ENCODE measurements around the gene SCYGR7. TPM values are rescaled to one million over a fixed set of nuclear protein-coding genes. Genes with fewer than 3 reads are reported as not detected.
A peak's percentile ranks its signal among the peaks of the same experiment; 100 is the strongest.

SCYGR7 gene
- polyA plus RNA-seq (2013, experiment 1 of 2) = not detected
- not detected for polyA plus RNA-seq (2013, experiment 2 of 2)

GRCh38 chr2:227728035-227728434, at the start of gene SCYGR7:
SCYGR7 (plus strand) TSS chr2:227728335; CDS start chr2:227728335, 0 bp downstream.
- Histone ChIP-seq H3K36me3 (ENCODE audit: control insufficient read depth, insufficient read depth, low read length) (no peaks in the 10 kb centered on the region), H3K27ac (ENCODE audit: low read depth, low read length, severe bottlenecking) (no peak within 1 kb of the TSS), H3K4me3 (ENCODE audit: extremely low read depth, insufficient read depth, low read length, poor library complexity, severe bottlenecking) (no peak within 1 kb of the TSS), H3K9me3 (ENCODE audit: control insufficient read depth, low read length) (no peaks in the 10 kb centered on the region), H3K4me1 (ENCODE audit: control insufficient read depth, insufficient read depth, low read length, poor library complexity, severe bottlenecking) (peaks cover 3% of the 10 kb centered on the region)
- WGBS, 2 experiments (ENCODE audit: insufficient coverage in 2 of 2) = no CpG with 5 or more reads among the region's 5 CpGs

- Histone ChIP-seq H3K9me3 (ENCODE audit: control insufficient read depth, low read length) (no peaks in the 10 kb centered on the region), H3K27ac (ENCODE audit: low read depth, low read length, severe bottlenecking) (no peak overlapping the region), H3K4me1 (ENCODE audit: control insufficient read depth, insufficient read depth, low read length, poor library complexity, severe bottlenecking) (no peaks in the 10 kb centered on the region), H3K36me3 (ENCODE audit: control insufficient read depth, insufficient read depth, low read length) (no peaks in the 10 kb centered on the region), H3K4me3 (ENCODE audit: extremely low read depth, insufficient read depth, low read length, poor library complexity, severe bottlenecking) (no peak overlapping the region)
- 84 to 93% methylated on average over 3 of the region's 5 CpGs for whole genome bisulfite sequencing, 2 experiments (ENCODE audit: insufficient coverage in 2 of 2)
These were observed 43.9 kb upstream of the SCYGR7 start for GRCh38 chr2:227684258-227684657.

- H3K4me1 ChIP-seq (ENCODE audit: control insufficient read depth, insufficient read depth, low read length, poor library complexity, severe bottlenecking) = no peaks in the 10 kb centered on the region
- 80% methylated on average over 1 of the region's 3 CpGs for WGBS, 2 experiments (ENCODE audit: insufficient coverage in 2 of 2)
- no peak overlapping the region for H3K27ac ChIP-seq (ENCODE audit: low read depth, low read length, severe bottlenecking)
- no peaks in the 10 kb centered on the region for H3K9me3 ChIP-seq (ENCODE audit: control insufficient read depth, low read length)
- H3K36me3 ChIP-seq (ENCODE audit: control insufficient read depth, insufficient read depth, low read length) = no peaks in the 10 kb centered on the region
- no peak overlapping the region for H3K4me3 ChIP-seq (ENCODE audit: extremely low read depth, insufficient read depth, low read length, poor library complexity, severe bottlenecking)
These were observed 40.9 kb upstream of the SCYGR7 start for GRCh38 chr2:227687189-227687588.

- Histone ChIP-seq H3K4me3 (ENCODE audit: extremely low read depth, insufficient read depth, low read length, poor library complexity, severe bottlenecking) (no peak overlapping the region), H3K27ac (ENCODE audit: low read depth, low read length, severe bottlenecking) (no peak overlapping the region), H3K4me1 (ENCODE audit: control insufficient read depth, insufficient read depth, low read length, poor library complexity, severe bottlenecking) (no peaks in the 10 kb centered on the region), H3K9me3 (ENCODE audit: control insufficient read depth, low read length) (no peaks in the 10 kb centered on the region), H3K36me3 (ENCODE audit: control insufficient read depth, insufficient read depth, low read length) (no peaks in the 10 kb centered on the region)
- no CpG with 5 or more reads among the region's 2 CpGs for WGBS, 2 experiments (ENCODE audit: insufficient coverage in 2 of 2)
These were observed 31.0 kb upstream of the SCYGR7 start for GRCh38 chr2:227696990-227697679.

- Histone ChIP-seq H3K4me3 (ENCODE audit: extremely low read depth, insufficient read depth, low read length, poor library complexity, severe bottlenecking) (no peak overlapping the region), H3K36me3 (ENCODE audit: control insufficient read depth, insufficient read depth, low read length) (no peaks in the 10 kb centered on the region), H3K9me3 (ENCODE audit: control insufficient read depth, low read length) (no peaks in the 10 kb centered on the region), H3K4me1 (ENCODE audit: control insufficient read depth, insufficient read depth, low read length, poor library complexity, severe bottlenecking) (peaks cover 4% of the 10 kb centered on the region), H3K27ac (ENCODE audit: low read depth, low read length, severe bottlenecking) (no peak overlapping the region)
- no CpG with 5 or more reads among the region's 3 CpGs for WGBS, 2 experiments (ENCODE audit: insufficient coverage in 2 of 2)
These were observed 26.6 kb upstream of the SCYGR7 start for GRCh38 chr2:227701556-227701955.

GRCh38 chr2:227703280-227703732, 24.8 kb upstream of the SCYGR7 start:
- no peak overlapping the region for H3K4me3 ChIP-seq (ENCODE audit: extremely low read depth, insufficient read depth, low read length, poor library complexity, severe bottlenecking)
- H3K36me3 ChIP-seq (ENCODE audit: control insufficient read depth, insufficient read depth, low read length) = no peaks in the 10 kb centered on the region
- peak overlapping the region; percentile 16 for H3K27ac ChIP-seq (ENCODE audit: low read depth, low read length, severe bottlenecking)
- 70 to 71% methylated on average over 1 to 2 of the region's 4 CpGs for WGBS, 2 experiments (ENCODE audit: insufficient coverage in 2 of 2)
- H3K9me3 ChIP-seq (ENCODE audit: control insufficient read depth, low read length) = no peaks in the 10 kb centered on the region
- H3K4me1 ChIP-seq (ENCODE audit: control insufficient read depth, insufficient read depth, low read length, poor library complexity, severe bottlenecking) = peaks cover 4% of the 10 kb centered on the region

GRCh38 chr2:227703961-227704360, 24.2 kb upstream of the SCYGR7 start:
- Histone ChIP-seq H3K4me3 (ENCODE audit: extremely low read depth, insufficient read depth, low read length, poor library complexity, severe bottlenecking) (no peak overlapping the region), H3K27ac (ENCODE audit: low read depth, low read length, severe bottlenecking) (peak overlapping the region; percentile 11)
- 85 to 93% methylated on average over 2 of the region's 3 CpGs for WGBS, 2 experiments (ENCODE audit: insufficient coverage in 2 of 2)

GRCh38 chr2:227706859-227707258, 21.3 kb upstream of the SCYGR7 start:
- WGBS, 2 experiments (ENCODE audit: insufficient coverage in 2 of 2) = 88 to 92% methylated on average over 3 to 4 of the region's 4 CpGs
- no peaks in the 10 kb centered on the region for H3K36me3 ChIP-seq (ENCODE audit: control insufficient read depth, insufficient read depth, low read length)
- no peaks in the 10 kb centered on the region for H3K9me3 ChIP-seq (ENCODE audit: control insufficient read depth, low read length)
- no peak overlapping the region for H3K4me3 ChIP-seq (ENCODE audit: extremely low read depth, insufficient read depth, low read length, poor library complexity, severe bottlenecking)
- no peak overlapping the region for H3K27ac ChIP-seq (ENCODE audit: low read depth, low read length, severe bottlenecking)
- H3K4me1 ChIP-seq (ENCODE audit: control insufficient read depth, insufficient read depth, low read length, poor library complexity, severe bottlenecking) = peaks cover 4% of the 10 kb centered on the region

More at GRCh38 chr2:227703961-227704360, 24.2 kb upstream of the SCYGR7 start:
- Histone ChIP-seq H3K36me3 (ENCODE audit: control insufficient read depth, insufficient read depth, low read length) (no peaks in the 10 kb centered on the region), H3K9me3 (ENCODE audit: control insufficient read depth, low read length) (no peaks in the 10 kb centered on the region), H3K4me1 (ENCODE audit: control insufficient read depth, insufficient read depth, low read length, poor library complexity, severe bottlenecking) (peaks cover 4% of the 10 kb centered on the region)

- H3K36me3 ChIP-seq (ENCODE audit: control insufficient read depth, insufficient read depth, low read length) = no peaks in the 10 kb centered on the region
- H3K27ac ChIP-seq (ENCODE audit: low read depth, low read length, severe bottlenecking) = no peak overlapping the region
- 42 to 100% methylated on average over 2 of the region's 6 CpGs for WGBS, 2 experiments (ENCODE audit: insufficient coverage in 2 of 2)
These were observed 20.7 kb upstream of the SCYGR7 start for GRCh38 chr2:227707390-227707789.

GRCh38 chr2:227710986-227711385, 17.1 kb upstream of the SCYGR7 start:
- no peak overlapping the region for H3K27ac ChIP-seq (ENCODE audit: low read depth, low read length, severe bottlenecking)
- H3K9me3 ChIP-seq (ENCODE audit: control insufficient read depth, low read length) = no peaks in the 10 kb centered on the region
- 95 to 96% methylated on average over 2 to 5 of the region's 7 CpGs for WGBS, 2 experiments (ENCODE audit: insufficient coverage in 2 of 2)
- H3K4me1 ChIP-seq (ENCODE audit: control insufficient read depth, insufficient read depth, low read length, poor library complexity, severe bottlenecking) = no peaks in the 10 kb centered on the region
- no peak overlapping the region for H3K4me3 ChIP-seq (ENCODE audit: extremely low read depth, insufficient read depth, low read length, poor library complexity, severe bottlenecking)
- no peaks in the 10 kb centered on the region for H3K36me3 ChIP-seq (ENCODE audit: control insufficient read depth, insufficient read depth, low read length)

More at GRCh38 chr2:227707390-227707789, 20.7 kb upstream of the SCYGR7 start:
- Histone ChIP-seq H3K4me3 (ENCODE audit: extremely low read depth, insufficient read depth, low read length, poor library complexity, severe bottlenecking) (no peak overlapping the region), H3K9me3 (ENCODE audit: control insufficient read depth, low read length) (no peaks in the 10 kb centered on the region), H3K4me1 (ENCODE audit: control insufficient read depth, insufficient read depth, low read length, poor library complexity, severe bottlenecking) (peaks cover 4% of the 10 kb centered on the region)

GRCh38 chr2:227713291-227713690, 14.8 kb upstream of the SCYGR7 start:
- H3K4me3 ChIP-seq (ENCODE audit: extremely low read depth, insufficient read depth, low read length, poor library complexity, severe bottlenecking) = no peak overlapping the region
- no peak overlapping the region for H3K27ac ChIP-seq (ENCODE audit: low read depth, low read length, severe bottlenecking)
- H3K9me3 ChIP-seq (ENCODE audit: control insufficient read depth, low read length) = no peaks in the 10 kb centered on the region
- no peaks in the 10 kb centered on the region for H3K4me1 ChIP-seq (ENCODE audit: control insufficient read depth, insufficient read depth, low read length, poor library complexity, severe bottlenecking)
- no peaks in the 10 kb centered on the region for H3K36me3 ChIP-seq (ENCODE audit: control insufficient read depth, insufficient read depth, low read length)
- 88% methylated on average over 1 of the region's 1 CpG; no CpG with 5 or more reads in 1 of the 2 experiments for WGBS, 2 experiments (ENCODE audit: insufficient coverage in 2 of 2)
